ENCODE measurements around the gene SHANK2.

The SHANK2 gene

GRCh38 chr11:71266114-71266833, 13.9 kb upstream of the SHANK2 start:
- H3K36me3 ChIP-seq (ENCODE audit: control insufficient read depth in 1 of 2, insufficient read depth in 2 of 2, low read length in 2 of 2): no peaks in the 10 kb centered on the region
- WGBS (ENCODE audit: extremely low coverage, insufficient coverage, insufficient read length): no CpG with 5 or more reads among the region's 22 CpGs
- H3K79me1 ChIP-seq (ENCODE audit: low read length): no peaks in the 10 kb centered on the region
- H4K91ac ChIP-seq (ENCODE audit: low read depth, low read length): peak overlapping the region; percentile 20
- peak overlapping the region; percentile 31 for H2AFZ ChIP-seq (ENCODE audit: insufficient read depth, low read length, poor library complexity)
- H2BK12ac ChIP-seq (ENCODE audit: low read length): no peak overlapping the region
- H2BK120ac ChIP-seq (ENCODE audit: insufficient read depth, low read length, poor library complexity): no peak overlapping the region
- peak overlapping the region; percentile 2 for H4K8ac ChIP-seq (ENCODE audit: low read depth, low read length)
- H3K23ac ChIP-seq (ENCODE audit: low read length): no peak overlapping the region
- H3K79me2 ChIP-seq (ENCODE audit: control insufficient read depth, insufficient read depth, low read length, poor library complexity): no peaks in the 10 kb centered on the region
- H3K18ac ChIP-seq (ENCODE audit: low read length): no peak overlapping the region
- no peaks in the 10 kb centered on the region for H3K27me3 ChIP-seq (ENCODE audit: insufficient read depth, low read length)
- no peak overlapping the region for H4K12ac ChIP-seq (ENCODE audit: low read depth, low read length)
- no peaks in the 10 kb centered on the region for H3K9me3 ChIP-seq (ENCODE audit: insufficient read depth, low read depth, low read length)
- peak overlapping the region; percentile 34 for H3K4me2 ChIP-seq (ENCODE audit: low read length)
- H2BK5ac ChIP-seq (ENCODE audit: low read depth, low read length, poor library complexity): no peak overlapping the region
- DNase-seq: peak; percentile 57 to 88
- peak overlapping the region; percentile 20 for H3K27ac ChIP-seq (ENCODE audit: low read depth, low read length)
- no peak overlapping the region for H3K9ac ChIP-seq (ENCODE audit: low read length)
- no peak overlapping the region for H3K14ac ChIP-seq (ENCODE audit: low read length)
- H3K4ac ChIP-seq (ENCODE audit: low read depth, low read length): no peak overlapping the region
- H3K4me3 ChIP-seq (ENCODE audit: low read depth, low read length): no peak overlapping the region
- peaks cover 7 to 9% of the 10 kb centered on the region in 2 experiments for H3K4me1 ChIP-seq (ENCODE audit: control insufficient read depth in 1 of 2, insufficient read depth in 2 of 2, low read length in 2 of 2)
- H2AK5ac ChIP-seq (ENCODE audit: low read length): peak overlapping the region; percentile 4

GRCh38 chr11:71265559-71266092, 13.2 kb upstream of the SHANK2 start:
- no peak overlapping the region for H4K8ac ChIP-seq (ENCODE audit: low read depth, low read length)
- peak overlapping the region; percentile 34 for H3K4me2 ChIP-seq (ENCODE audit: low read length)
- no peaks in the 10 kb centered on the region for H3K36me3 ChIP-seq (ENCODE audit: control insufficient read depth in 1 of 2, insufficient read depth in 2 of 2, low read length in 2 of 2)
- H3K23ac ChIP-seq (ENCODE audit: low read length): no peak overlapping the region
- peak overlapping the region; percentile 4 for H2AK5ac ChIP-seq (ENCODE audit: low read length)
- H2AFZ ChIP-seq (ENCODE audit: insufficient read depth, low read length, poor library complexity): no peak overlapping the region
- H3K79me2 ChIP-seq (ENCODE audit: control insufficient read depth, insufficient read depth, low read length, poor library complexity): no peaks in the 10 kb centered on the region
- WGBS (ENCODE audit: extremely low coverage, insufficient coverage, insufficient read length): no CpG with 5 or more reads among the region's 18 CpGs
- H3K14ac ChIP-seq (ENCODE audit: low read length): no peak overlapping the region
- no peak overlapping the region for H2BK12ac ChIP-seq (ENCODE audit: low read length)
- no peak overlapping the region for H4K12ac ChIP-seq (ENCODE audit: low read depth, low read length)
- H2BK5ac ChIP-seq (ENCODE audit: low read depth, low read length, poor library complexity): no peak overlapping the region
- H3K79me1 ChIP-seq (ENCODE audit: low read length): no peaks in the 10 kb centered on the region
- H3K9ac ChIP-seq (ENCODE audit: low read length): no peak overlapping the region
- H3K9me3 ChIP-seq (ENCODE audit: insufficient read depth, low read depth, low read length): no peaks in the 10 kb centered on the region
- H3K18ac ChIP-seq (ENCODE audit: low read length): no peak overlapping the region
- H4K91ac ChIP-seq (ENCODE audit: low read depth, low read length): peak overlapping the region; percentile 20
- no peak overlapping the region for H3K4ac ChIP-seq (ENCODE audit: low read depth, low read length)
- no peaks in the 10 kb centered on the region for H3K27me3 ChIP-seq (ENCODE audit: insufficient read depth, low read length)
- H3K4me1 ChIP-seq (ENCODE audit: control insufficient read depth in 1 of 2, insufficient read depth in 2 of 2, low read length in 2 of 2): peaks cover 7 to 9% of the 10 kb centered on the region in 2 experiments
- no peak overlapping the region for H2BK120ac ChIP-seq (ENCODE audit: insufficient read depth, low read length, poor library complexity)
- DNase-seq: no peak
- peak overlapping the region; percentile 20 for H3K27ac ChIP-seq (ENCODE audit: low read depth, low read length)
- no peak overlapping the region for H3K4me3 ChIP-seq (ENCODE audit: low read depth, low read length)

- no peaks in the 10 kb centered on the region for H3K9me3 ChIP-seq (ENCODE audit: insufficient read depth, low read depth, low read length)
- no peak overlapping the region for H3K18ac ChIP-seq (ENCODE audit: low read length)
- no peak overlapping the region for H4K8ac ChIP-seq (ENCODE audit: low read depth, low read length)
- no peak overlapping the region for H4K91ac ChIP-seq (ENCODE audit: low read depth, low read length)
- no peak overlapping the region for H2BK120ac ChIP-seq (ENCODE audit: insufficient read depth, low read length, poor library complexity)
- no peaks in the 10 kb centered on the region for H3K36me3 ChIP-seq (ENCODE audit: control insufficient read depth in 1 of 2, insufficient read depth in 2 of 2, low read length in 2 of 2)
- H3K23ac ChIP-seq (ENCODE audit: low read length): no peak overlapping the region
- H3K79me1 ChIP-seq (ENCODE audit: low read length): no peaks in the 10 kb centered on the region
- no peak overlapping the region for H3K4me3 ChIP-seq (ENCODE audit: low read depth, low read length)
- H2BK5ac ChIP-seq (ENCODE audit: low read depth, low read length, poor library complexity): no peak overlapping the region
- H2AK5ac ChIP-seq (ENCODE audit: low read length): no peak overlapping the region
- DNase-seq: no peak
- H3K79me2 ChIP-seq (ENCODE audit: control insufficient read depth, insufficient read depth, low read length, poor library complexity): no peaks in the 10 kb centered on the region
- peaks cover 7 to 9% of the 10 kb centered on the region in 2 experiments for H3K4me1 ChIP-seq (ENCODE audit: control insufficient read depth in 1 of 2, insufficient read depth in 2 of 2, low read length in 2 of 2)
- H4K12ac ChIP-seq (ENCODE audit: low read depth, low read length): no peak overlapping the region
- H3K9ac ChIP-seq (ENCODE audit: low read length): no peak overlapping the region
- no peak overlapping the region for H3K27ac ChIP-seq (ENCODE audit: low read depth, low read length)
- no peak overlapping the region for H2BK12ac ChIP-seq (ENCODE audit: low read length)
- H2AFZ ChIP-seq (ENCODE audit: insufficient read depth, low read length, poor library complexity): no peak overlapping the region
- H3K27me3 ChIP-seq (ENCODE audit: insufficient read depth, low read length): no peaks in the 10 kb centered on the region
- no peak overlapping the region for H3K4ac ChIP-seq (ENCODE audit: low read depth, low read length)
- no peak overlapping the region for H3K4me2 ChIP-seq (ENCODE audit: low read length)
- no peak overlapping the region for H3K14ac ChIP-seq (ENCODE audit: low read length)
- no CpG with 5 or more reads among the region's 4 CpGs for WGBS (ENCODE audit: extremely low coverage, insufficient coverage, insufficient read length)
Observed at GRCh38 chr11:71263386-71263785, 11.0 kb upstream of the SHANK2 start.

DNA sequence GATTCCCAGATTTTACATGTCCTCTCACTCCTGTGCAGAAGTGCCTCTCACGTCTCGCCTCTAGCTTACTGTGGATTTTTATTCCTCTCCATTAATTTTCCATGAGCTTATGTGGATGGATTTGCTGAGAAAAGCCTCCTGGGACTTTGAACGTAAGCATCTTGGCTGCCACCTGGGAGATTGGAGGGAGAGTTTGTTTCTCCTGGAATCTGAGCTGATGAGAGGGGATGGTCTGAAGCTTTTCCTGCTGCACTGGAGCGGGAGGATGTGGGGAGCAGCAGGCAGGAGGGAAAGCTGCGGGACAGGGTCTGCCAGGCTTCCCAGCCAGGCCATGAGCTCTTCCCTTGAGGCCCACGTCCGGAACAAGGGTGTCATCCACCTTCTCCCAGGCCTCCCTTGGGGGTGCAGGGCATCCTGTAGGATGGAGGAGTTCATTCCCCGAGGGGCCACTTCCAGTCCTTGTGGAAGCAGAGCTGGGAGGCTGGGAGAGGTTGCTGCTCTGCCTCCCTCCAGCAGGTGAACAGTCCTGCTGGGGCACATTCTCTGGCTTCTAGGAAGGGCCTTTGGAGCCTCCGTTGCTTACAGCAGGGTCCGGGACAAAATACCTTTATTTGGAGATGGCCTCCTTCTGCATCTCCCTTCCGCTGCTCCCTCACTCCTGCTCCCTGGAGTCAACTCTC, 3.6 kb upstream of the SHANK2 start:
- peak; percentile 46 to 67 for DNase-seq
- Histone ChIP-seq H2AK5ac (ENCODE audit: low read length) (no peak overlapping the region), H4K8ac (ENCODE audit: low read depth, low read length) (peak overlapping the region; percentile 42), H2BK12ac (ENCODE audit: low read length) (no peak overlapping the region), H2BK120ac (ENCODE audit: insufficient read depth, low read length, poor library complexity) (no peak overlapping the region), H4K12ac (ENCODE audit: low read depth, low read length) (no peak overlapping the region), H3K4me1 (ENCODE audit: control insufficient read depth in 1 of 2, insufficient read depth in 2 of 2, low read length in 2 of 2) (peaks cover 4 to 12% of the 10 kb centered on the region in 2 experiments), H3K4ac (ENCODE audit: low read depth, low read length) (no peak overlapping the region), H3K4me3 (ENCODE audit: low read depth, low read length) (no peak overlapping the region), H3K18ac (ENCODE audit: low read length) (no peak overlapping the region), H2BK5ac (ENCODE audit: low read depth, low read length, poor library complexity) (no peak overlapping the region), H3K27ac (ENCODE audit: low read depth, low read length) (no peak overlapping the region), H3K9ac (ENCODE audit: low read length) (no peak overlapping the region), H3K14ac (ENCODE audit: low read length) (no peak overlapping the region), H3K27me3 (ENCODE audit: insufficient read depth, low read length) (no peaks in the 10 kb centered on the region), H3K9me3 (ENCODE audit: insufficient read depth, low read depth, low read length) (no peaks in the 10 kb centered on the region), H3K4me2 (ENCODE audit: low read length) (no peak overlapping the region), H4K91ac (ENCODE audit: low read depth, low read length) (no peak overlapping the region), H3K23ac (ENCODE audit: low read length) (no peak overlapping the region), H3K79me2 (ENCODE audit: control insufficient read depth, insufficient read depth, low read length, poor library complexity) (peaks cover 12% of the 10 kb centered on the region), H3K79me1 (ENCODE audit: low read length) (peaks cover 15% of the 10 kb centered on the region), H2AFZ (ENCODE audit: insufficient read depth, low read length, poor library complexity) (no peak overlapping the region), H3K36me3 (ENCODE audit: control insufficient read depth in 1 of 2, insufficient read depth in 2 of 2, low read length in 2 of 2) (no peaks in the 10 kb centered on the region)
- no CpG with 5 or more reads among the region's 11 CpGs for WGBS (ENCODE audit: extremely low coverage, insufficient coverage, insufficient read length)

Data from trophoblast cell (in vitro differentiated cells and primary cell).